HG03066 (cell line): ENCODE data around the gene CDC7.
"Not testable (repeated sequence)": the region's sequence is repeated elsewhere in the genome, so short reads cannot be mapped to it uniquely, and the experiment has no call there.

Source experiments
- ATAC-seq: cut with Tn5 transposase; IDR thresholded peaks from one replicate; pipeline ENCODE4 v1.9.1; 2021; ENCODE audit warnings: low read depth; ENCODE audit not compliant: unreplicated experiment

The CDC7 gene

DNA sequence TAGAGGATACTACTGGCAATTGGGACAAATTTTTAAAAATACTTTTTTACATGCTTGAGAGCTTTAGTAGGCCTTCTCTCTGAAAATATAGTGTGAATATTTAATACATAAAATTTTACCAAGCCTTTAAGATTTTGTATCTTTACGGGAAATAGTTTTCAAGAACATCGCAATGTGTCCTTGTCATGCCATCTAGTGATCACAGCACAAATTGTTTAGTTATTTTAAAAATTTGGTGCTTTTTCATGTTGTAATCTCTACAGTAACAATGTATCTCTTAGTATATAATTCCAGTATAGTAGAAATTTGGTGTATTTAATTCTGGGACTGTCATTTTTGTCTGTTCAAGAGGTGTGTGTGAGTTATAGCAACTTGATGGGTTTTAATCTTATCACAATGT is 6.7 kb downstream of the CDC7 start:
- ATAC-seq = no peak

- no peak for ATAC-seq
Observed at GRCh38 chr1:91510754-91511153, 10.1 kb downstream of the CDC7 start.

DNA sequence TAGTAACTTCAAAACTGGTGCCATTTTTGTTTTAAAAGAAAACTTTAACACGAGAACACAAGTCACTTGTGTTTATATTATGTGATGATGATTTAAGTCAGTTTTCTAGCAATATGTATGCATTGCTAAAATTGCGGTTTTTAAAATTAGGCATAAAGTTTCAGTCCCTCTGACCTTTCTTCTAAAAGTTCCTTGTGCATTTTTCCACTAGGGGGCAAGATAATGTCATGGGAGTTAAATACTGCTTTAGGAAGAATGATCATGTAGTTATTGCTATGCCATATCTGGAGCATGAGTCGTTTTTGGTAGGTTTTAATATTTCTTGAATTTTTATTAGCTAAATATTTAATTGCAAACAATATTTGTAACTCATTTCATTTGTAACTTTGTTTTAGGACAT is 10.7 kb downstream of the CDC7 start:
- no peak for ATAC-seq

DNA sequence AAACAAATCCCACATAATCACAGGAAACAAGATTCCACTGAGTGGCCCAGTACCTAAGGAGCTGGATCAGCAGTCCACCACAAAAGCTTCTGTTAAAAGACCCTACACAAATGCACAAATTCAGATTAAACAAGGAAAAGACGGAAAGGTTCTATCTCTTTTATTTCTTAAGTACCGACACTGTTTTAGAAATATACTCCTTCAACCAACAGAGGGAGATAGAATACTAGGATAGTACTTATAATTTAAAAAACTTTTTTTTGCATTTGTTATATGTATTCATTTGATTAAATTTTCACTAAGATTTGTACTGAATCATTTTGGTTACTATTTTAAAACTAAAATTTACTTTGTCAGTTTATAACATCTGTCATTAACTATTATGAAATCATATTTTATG is 12.5 kb downstream of the CDC7 start:
- ATAC-seq = no peak

- no peak for ATAC-seq
Observed at GRCh38 chr1:91513706-91514105, 13.1 kb downstream of the CDC7 start.

- ATAC-seq = no peak
Observed at GRCh38 chr1:91515994-91516393, 15.3 kb downstream of the CDC7 start.

DNA sequence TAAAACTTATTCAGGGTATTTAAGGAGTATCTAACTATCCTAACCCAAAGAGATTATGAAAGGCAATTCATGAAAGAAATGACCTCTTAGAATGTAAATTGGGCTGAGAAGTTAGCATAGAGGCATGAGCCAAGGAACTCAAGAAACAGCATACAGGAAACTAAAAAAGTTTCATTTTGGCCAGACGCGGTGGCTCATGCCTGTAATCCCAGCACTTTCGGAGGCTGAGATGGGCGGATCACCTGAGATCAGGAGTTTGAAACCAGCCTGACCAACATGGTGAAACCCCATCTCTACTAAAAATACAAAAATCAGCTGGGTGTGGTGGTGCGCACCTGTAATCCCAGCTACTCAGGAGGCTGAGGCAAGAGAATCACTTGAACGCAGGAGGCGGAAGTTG is 16.0 kb downstream of the CDC7 start:
- ATAC-seq = not testable (repeated sequence)

GRCh38 chr1:91519167-91519566 is 18.5 kb downstream of the CDC7 start:
- ATAC-seq = not testable (repeated sequence)

DNA sequence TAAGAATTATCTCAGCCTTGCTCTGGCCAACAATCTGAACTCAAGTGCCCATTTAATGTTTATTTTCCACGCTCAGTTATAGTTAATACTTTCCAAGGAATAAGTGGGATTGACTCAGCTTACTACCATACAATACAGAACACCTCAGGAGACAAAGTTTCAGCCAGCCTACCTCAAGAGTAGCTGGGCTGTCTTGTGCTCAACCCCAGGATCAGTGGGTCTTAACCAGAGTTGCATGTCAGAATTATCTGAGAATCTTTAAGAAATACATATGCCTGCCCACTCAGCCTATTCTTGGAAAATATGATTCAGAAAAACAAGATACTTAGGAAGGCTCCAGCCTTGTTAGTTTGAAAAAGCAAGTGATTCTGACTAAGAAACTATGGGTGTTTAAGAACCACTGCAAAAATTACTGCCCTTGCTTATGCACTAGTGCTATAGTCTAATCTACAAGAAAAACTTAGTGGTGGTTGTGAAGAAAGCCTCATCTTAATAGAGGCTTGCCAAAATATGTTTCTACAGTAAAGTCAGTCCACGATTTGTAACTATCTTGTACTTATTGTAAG is 20.4 kb downstream of the CDC7 start:
- ATAC-seq = no peak

- peak; percentile 98 for ATAC-seq
Observed at GRCh38 chr1:91523482-91523881, 22.8 kb downstream of the CDC7 start.

- no peak for ATAC-seq
Observed at GRCh38 chr1:91526496-91526895, 25.8 kb downstream of the CDC7 start.

DNA sequence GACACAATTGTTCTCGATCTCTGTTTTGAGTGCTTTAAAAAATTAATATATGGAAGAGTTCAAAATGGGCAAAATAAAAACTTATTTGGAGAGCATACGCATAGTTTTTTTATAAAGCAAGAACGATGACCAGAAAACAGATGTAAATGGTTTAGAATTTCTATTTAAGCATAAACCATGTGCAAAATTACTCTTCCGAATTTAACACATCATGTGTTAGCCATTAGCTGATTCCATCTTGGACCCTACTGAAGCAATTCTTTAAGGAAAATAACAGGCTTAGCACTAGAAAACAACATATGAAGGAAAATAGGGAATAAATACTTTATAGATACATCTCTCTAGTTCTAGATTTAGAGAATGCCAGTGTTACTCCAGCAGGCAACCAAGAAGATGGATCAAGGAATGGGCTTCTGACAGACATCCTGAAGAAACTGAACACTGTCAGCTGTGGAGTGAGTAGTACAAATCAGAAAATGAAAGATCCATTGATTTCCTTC is 26.7 kb downstream of the CDC7 start:
- no peak for ATAC-seq

- no peak for ATAC-seq
Observed at GRCh38 chr1:91527781-91528180, 27.1 kb downstream of the CDC7 start.

DNA sequence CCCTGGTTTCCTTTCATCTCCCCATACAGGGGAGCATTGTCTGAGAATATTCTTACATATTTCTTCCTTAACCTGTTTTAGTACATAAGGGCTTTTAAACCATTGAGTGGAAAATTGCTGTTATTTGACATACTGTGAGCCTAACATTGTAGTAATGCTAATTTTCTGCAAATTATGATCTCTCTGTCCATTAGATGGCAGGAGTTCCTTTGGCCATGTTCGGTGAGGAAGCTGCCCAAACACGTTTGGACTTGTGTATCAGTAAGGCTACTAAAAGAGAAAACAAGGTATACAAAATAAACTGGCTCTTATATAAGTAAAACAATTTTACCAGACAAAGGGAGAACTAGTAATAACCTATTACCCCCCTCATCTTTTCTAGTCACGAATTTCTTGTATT is 29.2 kb downstream of the CDC7 start:
- ATAC-seq = no peak

DNA sequence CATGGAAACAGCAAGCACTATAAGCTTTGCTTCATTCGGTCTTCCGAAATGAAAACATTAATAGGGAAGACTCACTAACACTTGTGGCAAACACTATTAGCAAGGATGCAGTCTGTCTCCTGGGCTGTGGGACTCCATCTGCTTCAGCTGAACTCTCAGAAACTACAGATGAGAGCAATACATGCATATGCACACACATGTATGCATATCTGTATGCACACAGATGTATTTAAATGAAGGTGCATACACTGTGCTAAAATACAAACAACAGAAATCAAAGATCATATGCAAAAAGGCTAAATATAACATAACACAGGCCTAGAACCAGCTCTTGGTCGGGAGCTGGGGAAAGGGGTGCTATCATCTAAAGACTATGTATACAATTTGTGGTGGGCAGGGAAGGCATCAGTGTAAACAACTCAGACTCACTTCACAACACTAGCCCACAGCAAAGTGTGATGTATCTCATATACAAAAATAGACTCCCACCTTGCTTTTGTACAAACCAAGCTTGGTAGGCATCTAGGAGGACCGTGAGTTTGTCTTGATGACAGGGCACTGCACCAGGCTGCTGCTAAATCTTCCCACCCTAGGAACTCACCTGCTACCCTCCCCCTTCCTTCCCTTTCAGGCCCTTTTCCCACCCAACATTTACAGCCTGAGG is 32.8 kb downstream of the CDC7 start:
- ATAC-seq = no peak

DNA sequence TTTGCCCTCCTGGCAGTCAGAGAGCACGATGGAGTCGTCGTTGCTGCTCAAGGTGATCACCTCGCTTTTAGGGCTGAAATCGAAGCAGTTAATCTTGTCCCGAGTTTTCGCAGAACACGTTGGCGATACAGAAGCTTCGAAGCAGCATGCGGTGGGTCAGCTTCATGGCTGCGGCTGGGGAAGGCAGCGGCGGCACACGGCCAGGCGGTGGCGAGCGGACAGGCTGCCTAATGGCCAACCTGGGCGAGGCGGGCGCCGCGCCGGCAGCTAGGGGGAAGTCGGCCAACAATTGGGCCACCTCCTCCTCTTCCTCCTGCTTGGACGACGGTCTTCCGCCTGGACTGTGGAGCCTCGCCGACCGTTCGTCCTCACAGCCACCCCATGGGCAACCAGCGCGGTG is 34.8 kb downstream of the CDC7 start:
- ATAC-seq = no peak

DNA sequence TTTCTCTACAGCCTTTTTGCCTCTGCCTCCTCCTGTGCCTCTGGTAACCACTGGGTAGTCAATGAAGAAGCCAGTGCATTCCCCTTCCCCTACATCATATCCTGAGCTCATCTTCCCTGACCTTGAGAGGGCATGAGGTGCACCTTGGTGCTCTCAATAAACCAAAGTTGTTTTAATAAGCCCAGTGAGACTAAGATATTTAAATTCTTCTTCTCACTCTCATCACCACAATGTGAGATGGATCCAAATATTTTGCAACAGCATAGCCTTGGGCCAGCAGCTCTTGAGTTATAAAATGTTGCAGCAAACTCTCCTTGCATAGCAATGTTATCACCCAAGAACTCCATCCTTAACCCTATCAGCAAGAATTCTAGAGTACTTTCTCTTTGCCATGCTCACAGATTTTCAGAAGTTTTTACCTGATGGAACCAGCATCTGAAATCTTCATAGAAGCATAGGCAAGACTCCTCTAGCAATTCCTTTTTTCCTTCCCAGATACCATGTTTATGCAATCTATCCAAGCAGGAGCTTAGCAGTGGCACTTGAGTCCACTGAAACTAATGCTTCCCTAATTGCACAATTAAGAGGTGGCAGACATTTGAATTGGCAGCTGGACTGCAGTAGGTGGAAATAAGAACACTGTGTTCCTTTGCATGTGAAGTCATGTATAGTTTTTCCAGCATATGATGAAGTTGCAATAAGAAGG is 36.8 kb downstream of the CDC7 start:
- no peak for ATAC-seq

GRCh38 chr1:91537987-91538304 is 37.3 kb downstream of the CDC7 start:
- ATAC-seq = no peak

- no peak for ATAC-seq
Observed at GRCh38 chr1:91540910-91541309, 40.3 kb downstream of the CDC7 start.

GRCh38 chr1:91541918-91542533 is 41.4 kb downstream of the CDC7 start:
- ATAC-seq = no peak

DNA sequence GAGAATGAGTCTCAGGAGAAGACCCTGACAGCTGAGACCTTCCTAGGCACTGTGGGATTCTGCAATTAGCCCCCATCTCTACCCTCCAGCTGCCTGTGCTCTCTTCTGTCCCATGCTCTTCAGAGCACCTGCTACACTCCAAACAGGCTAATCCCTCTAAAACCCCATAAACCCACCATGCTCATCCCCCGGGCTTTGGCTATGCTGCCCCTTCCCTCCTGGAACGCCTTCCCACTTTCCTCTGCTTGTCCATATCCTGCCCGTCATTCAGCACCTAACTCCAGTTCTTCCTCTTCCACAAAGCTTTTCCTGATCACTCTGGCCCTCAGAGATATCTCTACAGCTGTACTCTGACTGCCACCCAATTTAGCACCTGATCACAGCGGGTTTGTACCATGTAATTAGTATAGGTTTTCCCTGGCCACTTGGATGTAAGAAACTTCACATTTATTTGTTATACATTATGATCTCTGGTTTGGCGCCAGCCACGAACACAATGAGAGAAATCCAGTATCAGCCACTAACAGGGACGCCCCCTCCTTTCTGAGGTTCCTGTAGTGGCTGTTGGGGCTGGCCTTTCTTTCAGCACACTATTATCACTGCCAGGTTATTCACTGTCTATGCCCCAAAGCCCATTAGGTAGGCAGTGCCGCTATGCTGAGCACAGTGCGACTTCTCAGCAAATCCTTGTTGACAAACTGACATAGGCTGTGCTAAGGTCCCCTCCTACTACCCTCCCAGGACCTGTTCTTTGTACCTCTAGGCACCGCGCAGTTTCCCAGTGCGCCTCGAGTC is 45.1 kb downstream of the CDC7 start:
- no peak for ATAC-seq
